Hepatocyte (in vitro differentiated cells): ENCODE data around the gene FRS2.

Experiments used
- CTCF ChIP-seq: fragments of 200-600 bp; sonication (generic); IDR thresholded peaks from 2 replicates; pipeline ENCODE4 v1.5.1; 2016; ENCODE audit warnings: antibody characterized with exemption, mild to moderate bottlenecking; ENCODE audit not compliant: poor library complexity
- EZH2 ChIP-seq: fragments of 200-600 bp; sonication (generic); IDR thresholded peaks from 2 replicates; pipeline ENCODE4 v1.6.1; 2016; ENCODE audit warnings: antibody characterized with exemption, mild to moderate bottlenecking, borderline replicate concordance

- TF ChIP-seq CTCF, result no peak
- no peak for TF ChIP-seq EZH2
Observed at GRCh38 chr12:69480698-69481097, 10.5 kb downstream of the FRS2 start.
